Neural cell (in vitro differentiated cells): ENCODE measurements around the gene AHNAK.

ENCODE experiments used
- EP300 ChIP-seq: fragments of 450-650 bp; conservative IDR thresholded peaks from 2 replicates; pipeline ENCODE4 v1.6.1; 2014; ENCODE audit warnings: antibody characterized with exemption, mild to moderate bottlenecking, moderate library complexity; ENCODE audit not compliant: poor library complexity, severe bottlenecking
- EZH2 ChIP-seq: fragments of 200-600, 300-800 bp; shearing (Covaris generic), sonication (generic); IDR thresholded peaks from 2 replicates; pipeline ENCODE4 v1.6.1; 2014; ENCODE audit warnings: antibody characterized with exemption, low read length, borderline replicate concordance, mild to moderate bottlenecking; ENCODE audit not compliant: insufficient read depth, poor library complexity, severe bottlenecking
- RAD21 ChIP-seq: fragments of 450-650 bp; conservative IDR thresholded peaks from 2 replicates; pipeline ENCODE4 v1.6.1; 2014; ENCODE audit warnings: antibody characterized with exemption, mild to moderate bottlenecking, moderate library complexity
- SMC3 ChIP-seq: fragments of 450-650 bp; conservative IDR thresholded peaks from 2 replicates; pipeline ENCODE4 v1.6.1; 2014; ENCODE audit warnings: antibody characterized with exemption, mild to moderate bottlenecking, moderate library complexity; ENCODE audit not compliant: poor library complexity
- TF ChIP-seq, protein P1 (sequence below): fragments of 450-650 bp; IDR thresholded peaks from 2 replicates; pipeline ENCODE4 v1.5.1; 2014; ENCODE audit warnings: antibody characterized with exemption, mild to moderate bottlenecking, moderate library complexity; ENCODE audit not compliant: poor library complexity, severe bottlenecking

GRCh38 chr11:62452839-62453468, 93.7 kb downstream of the AHNAK start:
- no peak for TF ChIP-seq EP300
- TF ChIP-seq, protein P1, sequence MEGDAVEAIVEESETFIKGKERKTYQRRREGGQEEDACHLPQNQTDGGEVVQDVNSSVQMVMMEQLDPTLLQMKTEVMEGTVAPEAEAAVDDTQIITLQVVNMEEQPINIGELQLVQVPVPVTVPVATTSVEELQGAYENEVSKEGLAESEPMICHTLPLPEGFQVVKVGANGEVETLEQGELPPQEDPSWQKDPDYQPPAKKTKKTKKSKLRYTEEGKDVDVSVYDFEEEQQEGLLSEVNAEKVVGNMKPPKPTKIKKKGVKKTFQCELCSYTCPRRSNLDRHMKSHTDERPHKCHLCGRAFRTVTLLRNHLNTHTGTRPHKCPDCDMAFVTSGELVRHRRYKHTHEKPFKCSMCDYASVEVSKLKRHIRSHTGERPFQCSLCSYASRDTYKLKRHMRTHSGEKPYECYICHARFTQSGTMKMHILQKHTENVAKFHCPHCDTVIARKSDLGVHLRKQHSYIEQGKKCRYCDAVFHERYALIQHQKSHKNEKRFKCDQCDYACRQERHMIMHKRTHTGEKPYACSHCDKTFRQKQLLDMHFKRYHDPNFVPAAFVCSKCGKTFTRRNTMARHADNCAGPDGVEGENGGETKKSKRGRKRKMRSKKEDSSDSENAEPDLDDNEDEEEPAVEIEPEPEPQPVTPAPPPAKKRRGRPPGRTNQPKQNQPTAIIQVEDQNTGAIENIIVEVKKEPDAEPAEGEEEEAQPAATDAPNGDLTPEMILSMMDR, result no peak
- TF ChIP-seq RAD21, result no peak
- no peak for TF ChIP-seq SMC3
- no peak for TF ChIP-seq EZH2
